ENCODE measurements around the gene SPOCD1.

GRCh38 chr1:31781138-31781755 lies 34.6 kb downstream of the SPOCD1 start:
- TF ChIP-seq POLR2A (IDR thresholded peaks at IDR 0.05): no peak
- TF ChIP-seq CTCF (IDR thresholded peaks at IDR 0.05): no peak
- TF ChIP-seq EP300 (IDR thresholded peaks at IDR 0.05): no peak

Data from tibial nerve (tissue), 4 donors.